RWPE1 (cell line): ENCODE data around the gene CISD3.

Experiments
- CTCF ChIA-PET: fragments of 350-600 bp; sonication (Branson Sonifier 250); formaldehyde crosslinking; extraction: SDS; loops from one replicate; lab custom pipeline; 2021; lab: Yijun Ruan, JAX
- POLR2A ChIA-PET: fragments of 400-600 bp; formaldehyde crosslinking; extraction: SDS; loops from one replicate; lab custom pipeline; 2020; ENCODE audit warnings: antibody characterized with exemption; ENCODE audit not compliant: low non-redundant PET; lab: Yijun Ruan, JAX
- DNase-seq: peaks from one replicate; pipeline ENCODE4 v3.0.0; 2012; ENCODE audit warnings: low spot score
- H3K27ac ChIP-seq: fragments of 450-650 bp; 2 replicates; pipeline ENCODE4 v1.5.1; 2017
- TF ChIP-seq, protein P1 (sequence below): fragments of 450-650 bp; conservative IDR thresholded peaks from 2 replicates; pipeline ENCODE4 v1.5.1; 2017; ENCODE audit warnings: low read depth, mild to moderate bottlenecking

Gene CISD3

DNA sequence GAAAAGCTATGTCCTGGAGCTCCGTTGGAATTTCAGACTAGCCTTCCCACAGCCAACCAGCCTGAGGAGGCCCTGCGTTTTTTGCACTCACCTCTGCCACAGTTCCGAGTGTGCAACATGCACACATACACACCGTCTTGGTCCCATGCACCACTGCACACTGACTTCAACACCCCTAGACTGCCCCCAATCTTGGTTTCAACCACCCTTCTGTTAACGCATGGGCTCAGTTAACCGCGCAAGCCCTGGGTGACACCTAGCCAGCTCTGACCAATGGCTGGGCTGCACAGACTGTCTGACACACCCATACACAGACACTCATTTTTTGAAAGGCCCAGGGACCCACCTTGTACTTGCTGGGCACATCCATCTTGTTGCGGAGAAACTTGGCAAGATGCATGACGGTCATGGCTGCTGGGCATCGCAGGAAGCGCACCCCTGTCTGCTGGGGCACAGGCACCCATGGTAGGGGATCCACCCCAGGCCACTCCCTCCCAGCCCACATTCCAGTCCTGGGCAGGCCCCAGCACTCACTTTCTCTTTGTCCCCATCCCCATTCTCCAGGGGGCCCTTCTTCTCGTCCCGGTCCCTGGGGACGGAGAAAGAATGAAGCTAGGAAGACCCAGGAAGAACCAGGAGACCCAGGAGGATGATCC lies 8.0 kb downstream of the CISD3 start:
- TF ChIP-seq, protein P1, sequence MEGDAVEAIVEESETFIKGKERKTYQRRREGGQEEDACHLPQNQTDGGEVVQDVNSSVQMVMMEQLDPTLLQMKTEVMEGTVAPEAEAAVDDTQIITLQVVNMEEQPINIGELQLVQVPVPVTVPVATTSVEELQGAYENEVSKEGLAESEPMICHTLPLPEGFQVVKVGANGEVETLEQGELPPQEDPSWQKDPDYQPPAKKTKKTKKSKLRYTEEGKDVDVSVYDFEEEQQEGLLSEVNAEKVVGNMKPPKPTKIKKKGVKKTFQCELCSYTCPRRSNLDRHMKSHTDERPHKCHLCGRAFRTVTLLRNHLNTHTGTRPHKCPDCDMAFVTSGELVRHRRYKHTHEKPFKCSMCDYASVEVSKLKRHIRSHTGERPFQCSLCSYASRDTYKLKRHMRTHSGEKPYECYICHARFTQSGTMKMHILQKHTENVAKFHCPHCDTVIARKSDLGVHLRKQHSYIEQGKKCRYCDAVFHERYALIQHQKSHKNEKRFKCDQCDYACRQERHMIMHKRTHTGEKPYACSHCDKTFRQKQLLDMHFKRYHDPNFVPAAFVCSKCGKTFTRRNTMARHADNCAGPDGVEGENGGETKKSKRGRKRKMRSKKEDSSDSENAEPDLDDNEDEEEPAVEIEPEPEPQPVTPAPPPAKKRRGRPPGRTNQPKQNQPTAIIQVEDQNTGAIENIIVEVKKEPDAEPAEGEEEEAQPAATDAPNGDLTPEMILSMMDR: no peak
- CTCF ChIA-PET: no interaction called here
- peak overlapping the region; percentile 89 for H3K27ac ChIP-seq
- DNase-seq: no peak
- POLR2A ChIA-PET: no interaction called here

GRCh38 chr17:38738686-38739085 lies 8.5 kb downstream of the CISD3 start:
- ChIA-PET POLR2A (no interaction called here), CTCF (no interaction called here)
- no peak for DNase-seq
- peak overlapping the region; percentile 89 for H3K27ac ChIP-seq
- TF ChIP-seq, protein P1: no peak

DNA sequence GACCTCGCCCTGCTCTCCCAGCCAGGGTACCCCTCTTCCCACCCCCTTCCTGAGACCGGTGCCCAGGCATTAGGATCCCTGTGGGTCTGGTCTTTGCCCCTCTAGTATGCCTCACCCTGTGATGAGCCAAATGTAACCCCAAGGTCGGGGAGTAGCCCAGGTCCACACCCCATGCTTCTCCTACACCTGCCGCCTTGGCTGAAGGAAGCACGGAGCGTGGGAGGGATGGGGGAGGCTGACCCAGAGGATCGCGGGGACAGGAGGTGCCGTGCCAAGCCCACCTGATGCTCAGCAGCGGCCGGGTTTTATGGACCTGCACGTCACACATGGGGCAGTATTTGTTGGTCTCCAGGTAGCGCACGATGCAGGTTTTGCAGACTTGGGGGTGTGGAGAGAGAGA lies 9.2 kb downstream of the CISD3 start:
- DNase-seq: no peak
- no peak overlapping the region for H3K27ac ChIP-seq
- TF ChIP-seq, protein P1: no peak
- CTCF ChIA-PET: no interaction called here
- POLR2A ChIA-PET: no interaction called here

DNA sequence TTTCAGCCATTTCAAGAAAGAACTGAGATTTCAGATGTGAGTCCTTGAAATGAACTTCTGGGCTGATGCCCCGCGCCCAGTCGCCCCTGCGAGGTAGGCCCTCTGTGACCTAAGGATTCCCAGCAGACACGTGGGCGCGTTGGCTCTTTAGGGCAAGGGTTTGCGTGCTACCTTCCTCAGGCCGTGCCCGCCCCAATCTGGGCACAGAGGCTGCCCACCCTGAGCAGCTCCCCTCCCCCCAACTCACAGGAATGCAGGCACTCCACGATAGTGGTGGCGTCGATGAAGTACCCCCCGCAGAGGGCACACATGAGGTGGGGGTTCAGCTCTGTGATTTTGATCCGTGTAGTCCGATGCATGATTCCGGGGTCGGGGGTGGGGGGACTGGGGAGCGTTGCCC lies 9.9 kb downstream of the CISD3 start:
- ChIA-PET CTCF (no interaction called here), POLR2A (no interaction called here)
- DNase-seq: no peak
- H3K27ac ChIP-seq: peak overlapping the region; percentile 94
- TF ChIP-seq, protein P1: no peak

DNA sequence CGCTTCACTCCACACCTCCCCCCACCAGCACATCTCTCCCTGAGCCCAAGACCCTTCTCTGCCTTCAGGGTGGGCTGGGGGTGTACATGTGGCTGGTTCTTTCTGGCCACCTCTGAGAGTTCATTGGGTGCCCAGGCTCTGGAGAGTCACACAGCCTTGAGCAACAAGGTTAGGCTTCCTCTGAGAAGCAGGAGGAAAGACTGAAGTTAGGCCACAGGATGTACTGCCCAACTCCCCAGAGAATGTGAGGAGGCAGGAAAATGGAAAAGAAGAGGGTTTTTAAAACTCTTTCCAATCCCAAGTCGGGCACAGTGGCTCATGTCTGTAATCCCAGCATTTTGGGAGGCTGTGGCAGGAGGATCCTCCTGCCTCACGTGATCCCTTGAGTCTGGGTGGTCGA lies 10.7 kb downstream of the CISD3 start:
- ChIA-PET POLR2A (no interaction called here), CTCF (interaction anchor here (0.7 kb wide), 1 partner anchor 345 kb away, joined by 4 read pairs; no protein-coding TSS in a partner anchor)

GRCh38 chr17:38741461-38741860 lies 11.3 kb downstream of the CISD3 start:
- ChIA-PET CTCF (interaction anchor here (0.6 kb wide), 1 partner anchor 24 kb away, joined by 4 read pairs; no protein-coding TSS in a partner anchor), POLR2A (no interaction called here)
- H3K27ac ChIP-seq: peak overlapping the region; percentile 94
- TF ChIP-seq, protein P1: no peak
- no peak for DNase-seq

More for the DNA sequence above, 10.7 kb downstream of the CISD3 start:
- TF ChIP-seq, protein P1: no peak
- H3K27ac ChIP-seq: peak overlapping the region; percentile 94
- DNase-seq: no peak
